Activated CD8-positive, alpha-beta T cell treated with anti-CD3 and anti-CD28 coated beads for 36 hours (primary cell): ENCODE measurements around the gene NFKBIZ. TPM values are rescaled to one million over a fixed set of nuclear protein-coding genes. Genes with fewer than 3 reads are reported as not detected.

Experiments used
- ATAC-seq: fragments of 200-7000 bp; cut with Tn5 transposase; one replicate; pipeline ENCODE4 v1.10.0; 2021; ENCODE audit warnings: mild to moderate bottlenecking, moderate library complexity
- CTCF ChIA-PET: fragments of 350-600 bp; sonication (Branson Sonifier 250); formaldehyde crosslinking; loops from one replicate; lab custom pipeline; 2021; ENCODE audit warnings: antibody characterized with exemption; lab: Charles Lee
- POLR2A ChIA-PET: fragments of 350-600 bp; sonication (Branson Sonifier 250); formaldehyde crosslinking; loops from one replicate; lab custom pipeline; 2021; ENCODE audit warnings: antibody characterized with exemption; lab: Charles Lee
- DNase-seq: peaks from one replicate; pipeline ENCODE4 v3.0.0-alpha.2; 2020
- H3K27ac Mint-ChIP-seq: one replicate; pipeline ENCODE4 v1.8.0; 2021; ENCODE audit warnings: mild to moderate bottlenecking, mixed read lengths
- H3K27me3 Mint-ChIP-seq: one replicate; pipeline ENCODE4 v1.8.0; 2021; ENCODE audit warnings: mixed read lengths
- H3K36me3 Mint-ChIP-seq: one replicate; pipeline ENCODE4 v1.8.0; 2021; ENCODE audit warnings: low read depth, mixed read lengths
- H3K4me1 Mint-ChIP-seq: one replicate; pipeline ENCODE4 v1.8.0; 2021; ENCODE audit warnings: low read depth, mixed read lengths
- H3K4me3 Mint-ChIP-seq: one replicate; pipeline ENCODE4 v1.8.0; 2021; ENCODE audit warnings: mild to moderate bottlenecking, moderate library complexity, mixed read lengths
- H3K9me3 Mint-ChIP-seq: one replicate; pipeline ENCODE4 v1.8.0; 2021; ENCODE audit warnings: mixed read lengths
- intact Hi-C: fragments of 100-400 bp; cut with micrococcal nuclease; formaldehyde crosslinking; loops from one replicate; pipeline ENCODE4 v1.10.0; 2022
- total RNA-seq, 2 experiments: library from RNA; stranded (reverse); gene quantifications; one replicate each; pipeline ENCODE4 v1.2.3, GENCODE V29; 2021
- TF ChIP-seq, protein P1 (sequence below): fragments of 200-600 bp; IDR thresholded peaks from one replicate; pipeline ENCODE4 v1.8.0; 2022; ENCODE audit warnings: antibody characterized with exemption, mild to moderate bottlenecking

The NFKBIZ gene
- total RNA-seq, 2 experiments from 2014 or later = 62.1 to 70.6 TPM

DNA sequence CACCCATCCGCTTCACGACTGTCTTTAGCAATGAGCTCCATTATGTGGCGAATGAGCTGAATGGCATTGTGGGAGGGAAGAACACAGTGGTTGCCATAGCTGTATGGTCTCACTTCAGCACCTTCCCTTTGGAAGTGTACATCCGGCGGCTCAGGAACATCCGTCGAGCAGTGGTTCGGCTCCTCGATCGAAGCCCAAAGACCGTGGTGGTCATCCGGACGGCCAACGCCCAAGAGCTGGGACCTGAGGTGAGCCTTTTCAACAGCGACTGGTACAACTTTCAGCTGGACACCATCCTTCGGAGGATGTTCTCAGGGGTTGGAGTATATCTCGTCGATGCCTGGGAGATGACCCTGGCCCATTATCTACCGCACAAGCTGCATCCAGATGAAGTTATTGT, 27.8 kb upstream of the NFKBIZ start:
- H3K27me3 Mint-ChIP-seq = no peaks in the 10 kb centered on the region
- ATAC-seq (no peak), DNase-seq (no peak)
- no peak overlapping the region for H3K4me3 Mint-ChIP-seq
- peak overlapping the region; percentile 25 for H3K27ac Mint-ChIP-seq
- intact Hi-C loops = loop anchor here (10.0 kb wide), 1 partner anchor 113 kb away; no protein-coding TSS in a partner anchor
- peaks cover 55% of the 10 kb centered on the region for H3K4me1 Mint-ChIP-seq
- ChIA-PET POLR2A (interaction anchor here (0.8 to 5.0 kb wide), 4 partner anchors 11 to 169 kb away, joined by 3 to 27 read pairs (median 3); partner anchors contain the start of gene NFKBIZ), CTCF (interaction anchor here (1.2 to 3.6 kb wide), 8 partner anchors 7 to 408 kb away, joined by 3 to 17 read pairs (median 10); no protein-coding TSS in a partner anchor)
- TF ChIP-seq, protein P1, sequence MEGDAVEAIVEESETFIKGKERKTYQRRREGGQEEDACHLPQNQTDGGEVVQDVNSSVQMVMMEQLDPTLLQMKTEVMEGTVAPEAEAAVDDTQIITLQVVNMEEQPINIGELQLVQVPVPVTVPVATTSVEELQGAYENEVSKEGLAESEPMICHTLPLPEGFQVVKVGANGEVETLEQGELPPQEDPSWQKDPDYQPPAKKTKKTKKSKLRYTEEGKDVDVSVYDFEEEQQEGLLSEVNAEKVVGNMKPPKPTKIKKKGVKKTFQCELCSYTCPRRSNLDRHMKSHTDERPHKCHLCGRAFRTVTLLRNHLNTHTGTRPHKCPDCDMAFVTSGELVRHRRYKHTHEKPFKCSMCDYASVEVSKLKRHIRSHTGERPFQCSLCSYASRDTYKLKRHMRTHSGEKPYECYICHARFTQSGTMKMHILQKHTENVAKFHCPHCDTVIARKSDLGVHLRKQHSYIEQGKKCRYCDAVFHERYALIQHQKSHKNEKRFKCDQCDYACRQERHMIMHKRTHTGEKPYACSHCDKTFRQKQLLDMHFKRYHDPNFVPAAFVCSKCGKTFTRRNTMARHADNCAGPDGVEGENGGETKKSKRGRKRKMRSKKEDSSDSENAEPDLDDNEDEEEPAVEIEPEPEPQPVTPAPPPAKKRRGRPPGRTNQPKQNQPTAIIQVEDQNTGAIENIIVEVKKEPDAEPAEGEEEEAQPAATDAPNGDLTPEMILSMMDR = no peak
- H3K36me3 Mint-ChIP-seq = peaks cover 48% of the 10 kb centered on the region
- H3K9me3 Mint-ChIP-seq = no peaks in the 10 kb centered on the region

DNA sequence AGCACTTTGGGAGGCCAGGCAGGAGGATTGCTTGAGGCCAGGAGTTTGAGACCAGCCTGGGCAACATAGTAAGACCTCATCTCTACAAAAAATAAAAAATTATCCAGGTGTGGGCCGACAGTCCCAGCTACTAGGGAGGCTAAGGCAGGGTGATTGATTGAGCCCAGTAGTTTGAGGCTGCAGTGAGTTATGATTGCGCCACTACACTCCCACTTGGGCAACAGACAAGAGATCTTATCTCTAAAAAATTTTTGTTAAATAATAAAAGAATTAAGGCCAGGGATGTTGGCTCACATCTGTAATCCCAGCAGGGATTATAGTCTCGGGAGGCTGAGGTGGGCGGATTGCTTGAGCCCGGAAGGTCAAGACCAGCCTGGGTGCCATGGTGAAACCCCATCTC, 25.8 kb upstream of the NFKBIZ start:
- TF ChIP-seq, protein P1 = no peak
- no peak overlapping the region for H3K4me3 Mint-ChIP-seq
- H3K36me3 Mint-ChIP-seq = peaks cover 39% of the 10 kb centered on the region
- ChIA-PET POLR2A (interaction anchor here (1.1 to 5.0 kb wide), 4 partner anchors 22 to 30 kb away, joined by 3 to 27 read pairs (median 6); partner anchors contain the start of gene NFKBIZ), CTCF (interaction anchor here (1.0 to 3.6 kb wide), 10 partner anchors 9 to 715 kb away, joined by 3 to 17 read pairs (median 8); no protein-coding TSS in a partner anchor)
- intact Hi-C loops = loop anchor here (10.0 kb wide), 1 partner anchor 111 kb away; no protein-coding TSS in a partner anchor
- no peak for ATAC-seq
- no peak for DNase-seq
- H3K27ac Mint-ChIP-seq = no peak overlapping the region
- no peaks in the 10 kb centered on the region for H3K9me3 Mint-ChIP-seq
- H3K27me3 Mint-ChIP-seq = no peaks in the 10 kb centered on the region
- peaks cover 50% of the 10 kb centered on the region for H3K4me1 Mint-ChIP-seq

DNA sequence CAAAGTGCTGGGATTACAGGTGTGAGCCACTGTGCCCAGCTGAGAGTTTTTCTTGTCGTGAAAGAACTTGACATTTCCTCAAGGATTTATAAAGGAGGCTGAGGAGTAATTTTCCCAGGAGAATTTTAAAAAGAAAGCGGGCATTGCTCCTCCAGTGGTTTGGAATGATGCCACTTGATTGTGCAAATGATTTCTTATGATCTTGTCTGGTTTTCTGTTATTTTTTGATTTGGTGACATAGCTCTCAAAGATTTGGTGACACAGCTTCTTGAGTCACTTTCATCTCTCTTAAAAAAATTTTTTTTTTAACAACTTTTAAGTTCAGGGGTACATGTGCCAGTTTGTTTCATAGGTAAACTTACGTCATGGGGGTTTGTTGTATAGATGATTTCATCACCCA, 24.6 kb upstream of the NFKBIZ start:
- intact Hi-C loops = loop anchor here (5.0 to 10.0 kb wide), 2 partner anchors 110 to 268 kb away; no protein-coding TSS in a partner anchor
- Mint-ChIP-seq H3K27ac (peak overlapping the region; percentile 82), H3K4me3 (no peak overlapping the region), H3K4me1 (peaks cover 53% of the 10 kb centered on the region), H3K27me3 (no peaks in the 10 kb centered on the region), H3K9me3 (no peaks in the 10 kb centered on the region), H3K36me3 (peaks cover 45% of the 10 kb centered on the region)
- ATAC-seq (no peak), DNase-seq (no peak)
- ChIA-PET CTCF (interaction anchor here (0.9 to 3.6 kb wide), 11 partner anchors 10 to 404 kb away, joined by 3 to 17 read pairs (median 4); no protein-coding TSS in a partner anchor), POLR2A (interaction anchor here (0.6 to 5.0 kb wide), 9 partner anchors 17 to 268 kb away, joined by 3 to 27 read pairs (median 3); partner anchors contain the start of gene NFKBIZ)
- TF ChIP-seq, protein P1 = no peak

DNA sequence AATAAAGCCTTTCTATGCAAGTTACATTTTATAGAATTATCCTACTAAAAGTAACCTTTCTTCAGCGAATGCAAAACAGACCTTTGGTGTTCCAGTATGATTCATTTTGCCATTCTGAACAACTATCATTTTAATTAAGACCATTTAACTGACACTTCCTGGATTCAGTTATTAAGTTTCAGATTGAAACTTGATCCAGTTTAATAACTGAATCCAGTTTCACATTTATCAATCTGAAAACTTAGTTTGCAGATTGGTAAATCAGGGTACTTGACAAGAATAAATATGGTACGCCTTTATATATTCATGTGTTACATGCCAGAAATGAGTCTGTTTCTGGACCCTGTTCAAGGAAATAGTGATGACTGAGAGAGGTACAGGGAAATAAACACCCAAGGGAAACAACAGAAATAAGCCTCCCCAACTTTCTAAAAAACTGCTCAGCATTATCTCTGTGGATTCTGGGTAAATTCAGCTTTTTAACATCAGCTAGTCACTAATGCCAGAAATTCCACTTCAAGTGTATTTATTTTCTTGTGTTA, 23.3 kb upstream of the NFKBIZ start:
- Mint-ChIP-seq H3K9me3 (no peaks in the 10 kb centered on the region), H3K4me3 (peak overlapping the region; percentile 64), H3K4me1 (peaks cover 55% of the 10 kb centered on the region), H3K36me3 (peaks cover 46% of the 10 kb centered on the region), H3K27ac (peak overlapping the region; percentile 98), H3K27me3 (no peaks in the 10 kb centered on the region)
- CTCF ChIA-PET = interaction anchor here (1.3 to 2.2 kb wide), 4 partner anchors 9 to 24 kb away, joined by 5 to 8 read pairs (median 7); partner anchors contain the start of gene NFKBIZ
- intact Hi-C loops = loop anchor here (5.0 to 10.0 kb wide), 2 partner anchors 109 to 266 kb away; no protein-coding TSS in a partner anchor
- no peak for DNase-seq
- POLR2A ChIA-PET = interaction anchor here (2.4 to 5.2 kb wide), 3 partner anchors 15 to 267 kb away, joined by 5 to 151 read pairs (median 6); partner anchors contain the start of gene NFKBIZ
- TF ChIP-seq, protein P1 = no peak
- peak; percentile 7 for ATAC-seq
